ENCODE results near the gene IER3.
A peak's percentile ranks its signal among the peaks of the same experiment; 100 is the strongest.
"Not testable (repeated sequence)": the region's sequence is repeated elsewhere in the genome, so short reads cannot be mapped to it uniquely, and the experiment has no call there.

Gene IER3

DNA sequence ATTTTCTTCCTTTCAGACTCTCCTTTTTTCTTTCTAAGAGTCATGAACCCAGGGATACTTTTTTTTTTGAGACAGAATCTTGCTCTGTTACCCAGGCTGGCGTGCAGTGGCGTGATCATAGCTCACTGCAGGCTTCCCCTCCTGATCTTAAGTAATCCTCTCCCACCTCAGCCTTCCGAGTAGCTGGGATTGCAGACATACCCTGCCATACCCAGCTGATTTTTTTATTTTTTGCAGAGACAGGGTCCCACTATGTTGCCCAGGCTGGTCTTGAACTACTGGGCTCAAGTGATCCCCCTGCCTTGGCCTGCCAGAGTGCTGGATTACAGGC, 32.8 kb upstream of the IER3 start:
- Histone ChIP-seq H3K4me3 (no peak overlapping the region), H3K27me3 (ENCODE audit: low read depth) (no peaks in the 10 kb centered on the region), H3K4me1 (peaks cover under 1% of the 10 kb centered on the region; the same call in 1 of the 2 replicates), H3K36me3 (replicated peaks) (no peaks in the 10 kb centered on the region), H3K9me3 (no peaks in the 10 kb centered on the region)
- in situ Hi-C loops (cut with MboI; ENCODE audit: low sequenced_read_pairs), result no loop called here
- no peak for DNase-seq (ENCODE audit: low spot score in 2 of 2)

DNA sequence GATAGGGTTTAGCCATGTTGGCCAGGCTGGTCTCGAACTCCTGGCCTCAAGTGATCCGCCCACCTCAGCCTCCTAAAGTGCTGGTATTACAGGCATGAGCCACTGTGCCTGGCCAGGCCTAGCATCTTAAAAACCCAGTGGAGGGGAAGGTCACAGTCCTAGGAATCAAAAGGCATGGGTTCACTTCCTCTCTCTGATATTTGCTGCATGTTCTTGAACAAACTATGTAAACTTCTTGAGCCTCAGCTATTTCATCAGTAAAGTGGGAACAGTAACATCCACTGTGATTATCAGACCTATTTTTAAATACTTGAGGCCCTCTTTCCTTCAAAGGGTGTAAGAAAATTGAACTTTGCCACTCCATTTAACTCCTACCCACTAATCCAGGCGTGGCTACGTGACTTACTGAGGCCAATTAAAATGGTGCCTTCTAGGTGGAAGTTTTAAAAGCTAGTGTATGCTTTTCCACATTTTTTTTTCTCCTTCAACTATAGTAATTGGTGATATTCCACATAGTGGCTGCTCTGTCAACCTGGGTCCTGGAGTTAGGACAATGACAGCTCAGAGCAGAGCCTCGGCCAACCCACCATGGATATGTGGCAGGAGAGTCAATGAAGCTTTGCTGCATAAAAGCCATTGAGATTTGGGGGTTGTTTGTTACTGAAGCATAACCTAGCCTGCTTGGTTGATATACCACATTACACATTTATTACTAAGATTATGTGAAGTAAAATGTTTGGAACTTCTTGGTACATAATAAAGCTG, 32.2 kb upstream of the IER3 start:
- no peak for DNase-seq (ENCODE audit: low spot score in 2 of 2)
- in situ Hi-C loops (cut with MboI; ENCODE audit: low sequenced_read_pairs), result no loop called here
- H3K4me3 ChIP-seq, result no peak overlapping the region
- no peaks in the 10 kb centered on the region for H3K27me3 ChIP-seq (ENCODE audit: low read depth)
- H3K4me1 ChIP-seq, result no peaks in the 10 kb centered on the region
- H3K36me3 ChIP-seq (replicated peaks), result no peaks in the 10 kb centered on the region
- H3K9me3 ChIP-seq, result no peaks in the 10 kb centered on the region

DNA sequence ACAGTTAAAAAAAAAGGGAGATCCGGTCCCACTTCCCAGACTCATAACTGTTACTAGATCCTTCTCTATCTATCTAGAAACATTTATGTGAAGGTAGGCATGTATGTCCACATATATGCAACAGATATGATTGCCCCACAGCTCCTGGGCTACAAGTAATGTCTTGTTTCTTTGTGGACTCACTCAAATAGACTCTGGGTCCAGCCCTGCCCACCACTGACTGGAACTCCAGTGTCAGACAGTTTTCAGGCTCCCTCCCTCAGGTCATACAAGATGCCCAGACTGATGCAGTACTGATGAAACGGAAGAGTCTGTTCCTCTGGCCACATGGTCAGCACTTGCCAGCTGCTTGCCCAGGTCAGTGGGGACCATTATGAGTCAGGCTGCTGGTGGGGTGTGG, 30.8 kb upstream of the IER3 start:
- Histone ChIP-seq H3K4me1 (peaks cover under 1% of the 10 kb centered on the region; the same call in 1 of the 2 replicates), H3K36me3 (replicated peaks) (no peaks in the 10 kb centered on the region), H3K27me3 (ENCODE audit: low read depth) (no peaks in the 10 kb centered on the region), H3K9me3 (no peaks in the 10 kb centered on the region), H3K4me3 (no peak overlapping the region)
- in situ Hi-C loops (cut with MboI; ENCODE audit: low sequenced_read_pairs), result no loop called here
- DNase-seq (ENCODE audit: low spot score in 2 of 2), result no peak

DNA sequence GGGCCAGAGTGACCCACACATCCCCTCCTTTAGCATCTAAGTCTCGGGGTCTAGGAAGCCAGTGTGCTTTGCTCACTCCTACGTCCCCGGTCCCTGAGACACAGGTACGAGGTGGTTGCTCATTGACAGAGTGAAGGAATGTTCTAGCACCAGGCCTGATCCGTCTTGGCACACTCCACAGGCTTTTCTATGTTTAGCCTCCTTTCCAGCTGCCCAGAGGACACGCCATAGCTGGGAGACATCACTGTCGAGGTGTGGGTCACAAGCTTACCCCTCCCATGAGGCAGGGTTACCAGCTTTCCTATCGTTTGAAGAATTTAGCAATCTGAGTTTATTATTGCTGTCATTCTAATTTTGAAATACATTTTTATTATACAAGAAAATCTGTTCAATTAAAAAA, 30.4 kb upstream of the IER3 start:
- no peaks in the 10 kb centered on the region for H3K36me3 ChIP-seq (replicated peaks)
- no peak for DNase-seq (ENCODE audit: low spot score in 2 of 2)
- H3K9me3 ChIP-seq, result no peaks in the 10 kb centered on the region
- no peak overlapping the region for H3K4me3 ChIP-seq
- peaks cover 3% of the 10 kb centered on the region for H3K4me1 ChIP-seq
- in situ Hi-C loops (cut with MboI; ENCODE audit: low sequenced_read_pairs), result no loop called here
- H3K27me3 ChIP-seq (ENCODE audit: low read depth), result no peaks in the 10 kb centered on the region

DNA sequence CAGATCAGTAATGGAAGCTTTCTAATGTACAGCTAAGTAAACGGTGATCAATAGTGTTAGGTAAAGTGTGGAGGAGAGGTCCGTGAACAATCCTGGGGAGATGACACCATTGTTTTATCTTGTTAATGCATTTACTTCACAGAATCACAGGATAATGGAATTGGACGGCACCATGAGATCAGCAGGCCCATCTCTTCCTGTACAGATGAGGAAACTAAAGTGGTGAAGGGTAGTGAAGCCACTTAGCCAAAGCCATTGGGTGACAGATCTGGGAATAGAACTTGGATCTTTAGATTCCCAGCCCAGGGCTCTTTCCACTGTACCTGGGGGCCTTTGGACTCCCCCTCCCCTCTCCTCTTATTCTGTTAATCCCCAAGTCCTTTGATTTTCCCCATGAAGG, 26.2 kb upstream of the IER3 start:
- in situ Hi-C loops (cut with MboI; ENCODE audit: low sequenced_read_pairs), result no loop called here

DNA sequence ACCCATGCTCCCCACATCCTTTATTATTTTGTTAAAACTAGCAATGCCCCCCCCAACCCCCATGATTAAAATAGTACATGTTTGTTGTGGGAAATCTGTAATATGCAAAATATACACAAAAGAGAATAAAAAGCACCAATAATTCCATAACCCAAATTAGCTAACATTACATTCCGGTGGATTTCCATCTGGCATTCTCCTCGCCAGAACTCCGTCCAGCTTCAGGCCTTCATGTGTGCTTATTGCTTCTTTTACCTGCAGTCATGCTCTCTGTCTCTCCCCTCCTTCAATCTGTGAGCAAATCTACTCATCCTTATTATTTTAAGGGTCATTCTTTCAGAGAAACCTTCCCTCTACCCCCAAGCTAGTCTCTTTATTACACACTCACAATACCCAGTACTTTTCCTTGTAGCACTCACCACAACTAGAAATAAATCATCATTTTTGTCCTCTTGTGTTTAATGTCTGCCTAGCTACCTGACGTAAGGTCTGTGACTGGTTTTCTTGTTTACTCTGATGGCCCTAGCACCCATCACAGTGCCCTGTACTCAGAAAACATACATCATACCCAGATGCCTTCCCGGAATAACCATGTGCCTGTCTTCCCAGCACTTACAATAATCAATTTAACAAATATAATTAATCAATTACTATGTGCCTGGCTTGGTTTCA, 25.6 kb upstream of the IER3 start:
- H3K4me1 ChIP-seq, result peaks cover 19% of the 10 kb centered on the region
- DNase-seq (ENCODE audit: low spot score in 2 of 2), result no peak

More for the DNA sequence above, 26.2 kb upstream of the IER3 start:
- no peaks in the 10 kb centered on the region for H3K9me3 ChIP-seq
- no peak overlapping the region for H3K4me3 ChIP-seq
- peaks cover 13% of the 10 kb centered on the region for H3K4me1 ChIP-seq
- H3K36me3 ChIP-seq (replicated peaks), result no peaks in the 10 kb centered on the region
- no peak for DNase-seq (ENCODE audit: low spot score in 2 of 2)
- no peaks in the 10 kb centered on the region for H3K27me3 ChIP-seq (ENCODE audit: low read depth)

GRCh38 chr6:30769088-30769852, 24.9 kb upstream of the IER3 start:
- peak; percentile 19 to 54 for DNase-seq (ENCODE audit: low spot score in 2 of 2)
- no peaks in the 10 kb centered on the region for H3K36me3 ChIP-seq (replicated peaks)
- in situ Hi-C loops (cut with MboI; ENCODE audit: low sequenced_read_pairs), result no loop called here
- no peaks in the 10 kb centered on the region for H3K9me3 ChIP-seq
- no peaks in the 10 kb centered on the region for H3K27me3 ChIP-seq (ENCODE audit: low read depth)
- no peak overlapping the region for H3K4me3 ChIP-seq
- H3K4me1 ChIP-seq, result peaks cover 26% of the 10 kb centered on the region

More for the DNA sequence above, 25.6 kb upstream of the IER3 start:
- H3K27me3 ChIP-seq (ENCODE audit: low read depth), result no peaks in the 10 kb centered on the region
- in situ Hi-C loops (cut with MboI; ENCODE audit: low sequenced_read_pairs), result no loop called here
- no peaks in the 10 kb centered on the region for H3K36me3 ChIP-seq (replicated peaks)
- no peak overlapping the region for H3K4me3 ChIP-seq
- H3K9me3 ChIP-seq, result no peaks in the 10 kb centered on the region

GRCh38 chr6:30768634-30769087, 24.3 kb upstream of the IER3 start:
- in situ Hi-C loops (cut with MboI; ENCODE audit: low sequenced_read_pairs), result no loop called here
- Histone ChIP-seq H3K36me3 (replicated peaks) (no peaks in the 10 kb centered on the region), H3K4me3 (no peak overlapping the region)

DNA sequence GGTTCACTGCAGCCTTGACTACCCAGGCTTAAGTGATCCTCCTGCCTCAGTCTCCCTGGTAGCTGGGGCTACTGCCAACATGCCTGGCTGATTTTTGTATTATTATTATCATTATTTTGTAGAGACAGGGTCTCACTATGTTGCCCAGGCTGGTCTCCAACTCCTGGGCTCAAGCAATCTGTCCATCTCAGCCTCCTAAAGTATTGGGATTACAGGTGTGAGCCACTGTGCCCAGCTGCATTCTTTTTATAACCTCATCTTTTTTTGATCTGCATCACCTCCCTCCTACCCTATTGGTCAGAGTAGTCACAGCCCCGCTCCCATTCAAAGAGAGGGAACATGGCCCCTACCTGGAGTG, 23.6 kb upstream of the IER3 start:
- H3K9me3 ChIP-seq, result no peaks in the 10 kb centered on the region
- H3K4me3 ChIP-seq, result no peak overlapping the region
- H3K4me1 ChIP-seq, result peaks cover 34% of the 10 kb centered on the region
- H3K36me3 ChIP-seq (replicated peaks), result no peaks in the 10 kb centered on the region
- H3K27me3 ChIP-seq (ENCODE audit: low read depth), result no peaks in the 10 kb centered on the region
- in situ Hi-C loops (cut with MboI; ENCODE audit: low sequenced_read_pairs), result no loop called here
- no peak for DNase-seq (ENCODE audit: low spot score in 2 of 2)

More at GRCh38 chr6:30768634-30769087, 24.3 kb upstream of the IER3 start:
- DNase-seq (ENCODE audit: low spot score in 2 of 2), result no peak
- H3K4me1 ChIP-seq, result peaks cover 32% of the 10 kb centered on the region
- no peaks in the 10 kb centered on the region for H3K9me3 ChIP-seq
- no peaks in the 10 kb centered on the region for H3K27me3 ChIP-seq (ENCODE audit: low read depth)

DNA sequence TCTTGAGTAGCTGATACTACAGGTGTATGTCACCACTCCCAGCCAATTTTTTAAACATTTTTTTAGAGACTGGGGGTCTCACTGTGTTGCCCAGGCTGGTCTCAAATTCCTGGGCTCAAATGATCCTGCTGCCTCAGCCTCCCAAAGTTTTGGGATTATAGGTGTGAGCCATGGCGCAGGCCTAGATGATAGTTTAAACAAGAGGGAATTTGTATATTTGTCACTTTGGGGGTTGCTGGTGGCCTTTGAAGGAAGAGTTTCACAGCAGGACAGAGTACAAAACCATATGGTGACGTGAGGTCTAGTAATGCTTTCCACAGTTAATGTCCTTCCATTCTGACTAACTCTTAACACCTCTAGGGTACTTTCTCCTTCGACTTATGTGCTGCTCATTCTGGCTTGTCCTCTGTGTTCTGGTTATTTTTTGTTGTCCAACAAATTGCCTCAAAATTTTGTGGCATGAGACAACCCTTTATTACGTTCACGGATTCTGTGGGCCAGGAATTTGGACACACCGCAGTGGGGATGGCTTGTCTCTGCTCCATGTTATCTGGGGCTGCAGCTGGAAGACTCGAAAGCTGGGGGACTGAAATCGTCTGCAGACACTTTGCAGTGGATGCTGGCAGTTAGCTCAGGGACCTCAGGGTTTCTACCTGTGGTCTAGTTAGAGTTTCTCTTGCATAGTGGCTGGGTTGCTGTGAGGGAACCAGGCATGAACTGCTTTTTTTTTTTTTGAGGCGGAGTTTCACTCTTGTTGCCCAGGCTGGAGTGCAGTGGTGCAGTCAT, 23.0 kb upstream of the IER3 start:
- no peak overlapping the region for H3K4me3 ChIP-seq
- peaks cover 34% of the 10 kb centered on the region for H3K4me1 ChIP-seq
- H3K36me3 ChIP-seq (replicated peaks), result no peaks in the 10 kb centered on the region
- no peaks in the 10 kb centered on the region for H3K27me3 ChIP-seq (ENCODE audit: low read depth)
- no peaks in the 10 kb centered on the region for H3K9me3 ChIP-seq
- in situ Hi-C loops (cut with MboI; ENCODE audit: low sequenced_read_pairs), result no loop called here
- DNase-seq (ENCODE audit: low spot score in 2 of 2), result no peak

DNA sequence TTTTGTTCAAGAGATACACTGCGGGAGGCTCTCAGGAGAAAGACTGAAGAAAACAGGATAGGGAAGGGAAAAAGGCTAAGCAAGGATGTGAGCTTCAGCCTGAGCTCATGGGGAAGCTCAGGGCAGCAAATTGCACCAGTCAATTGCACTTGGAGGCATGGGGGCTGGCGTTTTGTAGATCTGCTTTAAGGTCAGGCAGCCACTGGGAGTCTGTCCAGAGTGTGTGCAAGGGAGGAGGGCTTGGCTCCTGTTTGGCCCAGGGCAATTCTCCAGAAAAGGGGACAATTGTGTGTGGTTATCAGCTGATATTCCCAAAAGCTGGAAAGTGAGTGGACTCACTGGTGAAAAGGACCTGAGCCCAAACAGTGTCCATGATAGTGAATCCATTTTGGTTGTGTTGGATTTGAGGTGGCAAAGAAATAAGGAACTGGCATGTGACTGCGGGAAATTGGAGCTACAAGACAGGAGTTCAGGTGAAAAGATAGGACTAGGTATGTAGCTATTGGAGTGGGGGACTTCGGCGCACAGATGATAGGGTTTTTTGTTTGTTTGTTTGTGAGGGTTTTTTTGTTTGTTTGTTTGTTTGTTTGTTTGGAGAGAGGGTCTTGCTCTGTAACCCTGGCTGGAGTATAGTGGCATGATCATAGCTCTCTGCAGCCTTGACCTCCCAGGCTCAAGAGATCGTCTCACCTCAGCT, 22.3 kb upstream of the IER3 start:
- in situ Hi-C loops (cut with MboI; ENCODE audit: low sequenced_read_pairs), result no loop called here
- H3K36me3 ChIP-seq (replicated peaks), result no peaks in the 10 kb centered on the region
- no peak for DNase-seq (ENCODE audit: low spot score in 2 of 2)
- no peak overlapping the region for H3K4me3 ChIP-seq
- peaks cover 34% of the 10 kb centered on the region for H3K4me1 ChIP-seq
- no peaks in the 10 kb centered on the region for H3K9me3 ChIP-seq
- no peaks in the 10 kb centered on the region for H3K27me3 ChIP-seq (ENCODE audit: low read depth)

DNA sequence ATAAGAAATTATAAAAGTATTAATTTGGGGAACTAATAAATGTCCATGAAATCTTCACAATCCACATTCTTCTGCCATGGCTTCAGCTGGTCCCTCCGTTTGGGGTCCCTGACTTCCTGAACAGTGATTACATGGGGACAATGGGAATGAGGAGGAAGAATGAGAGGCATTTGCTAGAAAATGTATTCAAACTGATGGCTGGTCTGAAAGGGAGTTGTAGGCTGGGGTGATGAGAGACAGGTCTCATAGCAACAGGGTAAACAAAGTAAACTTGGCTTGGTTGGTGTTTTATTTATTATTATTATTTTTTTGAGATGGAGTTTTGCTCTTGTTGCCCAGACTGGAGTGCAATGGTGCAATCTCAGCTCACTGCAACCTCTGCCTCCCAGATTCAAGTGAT, 21.1 kb upstream of the IER3 start:
- H3K27me3 ChIP-seq (ENCODE audit: low read depth); H3K9me3 ChIP-seq; in situ Hi-C loops (cut with MboI; ENCODE audit: low sequenced_read_pairs); H3K36me3 ChIP-seq (replicated peaks); DNase-seq (ENCODE audit: low spot score in 2 of 2); H3K4me3 ChIP-seq: not testable (repeated sequence)
- H3K4me1 ChIP-seq, result peaks cover 34% of the 10 kb centered on the region

- H3K9me3 ChIP-seq; H3K36me3 ChIP-seq (replicated peaks); H3K27me3 ChIP-seq (ENCODE audit: low read depth); in situ Hi-C loops (cut with MboI; ENCODE audit: low sequenced_read_pairs); DNase-seq (ENCODE audit: low spot score in 2 of 2): not testable (repeated sequence)
- Histone ChIP-seq H3K4me3 (peak overlapping the region; percentile 12), H3K4me1 (peaks cover 30% of the 10 kb centered on the region)
Observed at GRCh38 chr6:30764490-30765043, 20.2 kb upstream of the IER3 start.
